NK-92 treated with Interleukin-12 subunit alpha and Interleukin-12 subunit beta, amount 100 ng/mL, for 24 hours (cell line): ENCODE measurements around the gene ZNF574.

Experiments
- DNase-seq: peaks from one replicate; lab custom pipeline; 2025; lab: John Stamatoyannopoulos, UW

ZNF574 gene

GRCh38 chr19:42054205-42054604 is 21.8 kb upstream of the ZNF574 start:
- DNase-seq, result no peak

GRCh38 chr19:42057846-42058245 is 18.1 kb upstream of the ZNF574 start:
- no peak for DNase-seq

GRCh38 chr19:42059196-42059595 is 16.8 kb upstream of the ZNF574 start:
- no peak for DNase-seq

GRCh38 chr19:42060117-42060516 is 15.8 kb upstream of the ZNF574 start:
- no peak for DNase-seq

GRCh38 chr19:42062381-42062780 is 13.6 kb upstream of the ZNF574 start:
- no peak for DNase-seq

- DNase-seq, result no peak
Observed at GRCh38 chr19:42064432-42064831, 11.5 kb upstream of the ZNF574 start.

GRCh38 chr19:42065051-42065450 is 10.9 kb upstream of the ZNF574 start:
- no peak for DNase-seq

- DNase-seq, result no peak
Observed at GRCh38 chr19:42065511-42065910, 10.5 kb upstream of the ZNF574 start.

GRCh38 chr19:42066075-42066754 is 9.8 kb upstream of the ZNF574 start:
- no peak for DNase-seq

GRCh38 chr19:42067315-42067888 is 8.6 kb upstream of the ZNF574 start:
- DNase-seq, result no peak

- no peak for DNase-seq
Observed at GRCh38 chr19:42068361-42068755, 7.6 kb upstream of the ZNF574 start.

- no peak for DNase-seq
Observed at GRCh38 chr19:42068756-42069571, 7.0 kb upstream of the ZNF574 start.

- DNase-seq, result no peak
Observed at GRCh38 chr19:42069619-42070351, 6.2 kb upstream of the ZNF574 start, which contains the start of gene GRIK5. Gene GRIK5, minus strand, starts transcription at chr19:42070206. Its CDS starts 4,436 bp downstream, at chr19:42065770.

- DNase-seq, result no peak
Observed at GRCh38 chr19:42071247-42071646, 4.7 kb upstream of the ZNF574 start.

- no peak for DNase-seq
Observed at GRCh38 chr19:42074513-42075363, 1.2 kb upstream of the ZNF574 start.

GRCh38 chr19:42075364-42075615 is 676 bp upstream of the ZNF574 start:
- DNase-seq, result no peak

GRCh38 chr19:42076380-42076944 is 496 bp downstream of the ZNF574 start:
- DNase-seq, result no peak

- DNase-seq, result no peak
Observed at GRCh38 chr19:42078058-42078457, 2.1 kb downstream of the ZNF574 start.

- DNase-seq, result no peak
Observed at GRCh38 chr19:42078538-42079275, 2.7 kb downstream of the ZNF574 start.

- DNase-seq, result no peak
Observed at GRCh38 chr19:42079276-42079669, 3.3 kb downstream of the ZNF574 start.
